GM19324 (cell line): ENCODE data around the gene SAA1.
"Not testable (repeated sequence)": the region's sequence is repeated elsewhere in the genome, so short reads cannot be mapped to it uniquely, and the experiment has no call there.

Source experiments
- ATAC-seq: cut with Tn5 transposase; IDR thresholded peaks from one replicate; pipeline ENCODE4 v1.9.1; 2021; ENCODE audit warnings: mild to moderate bottlenecking, moderate library complexity; ENCODE audit not compliant: unreplicated experiment, low FRiP score

The SAA1 gene

DNA sequence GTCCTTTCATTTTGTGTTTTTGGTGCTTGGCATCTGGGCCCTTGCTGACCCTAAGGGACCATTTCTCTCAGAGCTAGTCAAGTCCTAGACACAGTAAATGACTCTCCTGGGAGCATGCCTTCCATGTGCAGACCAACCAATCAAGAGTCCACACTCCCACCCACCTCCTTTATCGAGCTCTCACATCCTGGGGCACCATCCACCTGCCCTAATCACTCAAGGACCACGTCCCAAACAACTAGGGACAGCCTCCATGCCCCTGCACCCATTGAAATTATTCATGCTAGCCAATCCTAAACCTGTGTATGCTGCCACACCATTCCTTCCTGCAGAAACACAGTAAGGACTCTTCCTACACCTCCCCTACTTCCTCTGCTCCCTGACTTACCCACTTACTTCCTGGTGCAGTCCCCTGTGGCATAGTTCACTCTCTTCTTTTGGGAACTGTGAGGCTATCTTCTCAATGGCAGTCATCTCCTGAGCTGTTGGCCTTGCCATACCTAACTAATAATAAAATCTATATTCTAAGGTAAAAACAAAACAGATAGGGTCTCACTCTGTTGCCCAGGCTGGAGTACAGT is 11.2 kb upstream of the SAA1 start:
- no peak for ATAC-seq

- no peak for ATAC-seq
These were observed 6.8 kb upstream of the SAA1 start for GRCh38 chr11:18259259-18259658.

DNA sequence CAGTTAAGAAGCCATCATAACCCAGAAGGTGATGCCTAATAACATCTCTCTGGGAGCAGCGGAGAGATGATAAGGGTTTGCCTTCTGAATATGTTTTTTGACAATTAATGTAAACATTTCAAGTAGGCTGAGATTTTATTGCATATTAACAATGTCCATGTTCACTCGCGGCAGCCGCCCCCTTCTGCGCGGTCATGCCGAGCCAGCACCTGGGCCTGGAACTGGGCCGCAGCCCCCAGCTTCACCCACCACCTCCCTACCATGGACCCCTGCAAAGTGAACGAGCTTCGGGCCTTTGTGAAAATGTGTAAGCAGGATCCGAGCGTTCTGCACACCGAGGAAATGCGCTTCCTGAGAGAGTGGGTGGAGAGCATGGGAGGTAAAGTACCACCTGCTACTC is 4.3 kb upstream of the SAA1 start:
- no peak for ATAC-seq

DNA sequence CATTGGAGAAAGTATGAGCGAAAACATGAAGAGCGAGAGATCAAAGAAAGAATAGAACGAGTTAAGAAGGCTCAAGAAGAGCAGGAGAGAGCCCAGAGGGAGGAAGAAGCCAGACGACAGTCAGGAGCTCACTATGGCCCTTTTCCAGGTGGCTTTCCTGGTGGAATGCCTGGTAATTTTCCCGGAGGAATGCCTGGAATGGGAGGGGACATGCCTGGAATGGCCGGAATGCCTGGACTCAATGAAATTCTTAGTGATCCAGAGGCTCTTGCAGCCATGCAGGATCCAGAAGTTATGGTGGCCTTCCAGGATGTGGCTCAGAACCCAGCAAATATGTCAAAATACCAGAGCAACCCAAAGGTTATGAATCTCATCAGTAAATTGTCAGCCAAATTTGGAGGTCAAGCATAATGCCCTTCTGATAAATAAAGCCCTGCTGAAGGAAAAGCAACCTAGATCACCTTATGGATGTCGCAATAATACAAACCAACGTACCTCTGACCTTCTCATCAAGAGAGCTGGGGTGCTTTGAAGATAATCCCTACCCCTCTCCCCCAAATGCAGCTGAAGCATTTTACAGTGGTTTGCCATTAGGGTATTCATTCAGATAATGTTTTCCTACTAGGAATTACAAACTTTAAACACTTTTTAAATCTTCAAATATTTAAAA is 3.2 kb upstream of the SAA1 start:
- not testable (repeated sequence) for ATAC-seq

DNA sequence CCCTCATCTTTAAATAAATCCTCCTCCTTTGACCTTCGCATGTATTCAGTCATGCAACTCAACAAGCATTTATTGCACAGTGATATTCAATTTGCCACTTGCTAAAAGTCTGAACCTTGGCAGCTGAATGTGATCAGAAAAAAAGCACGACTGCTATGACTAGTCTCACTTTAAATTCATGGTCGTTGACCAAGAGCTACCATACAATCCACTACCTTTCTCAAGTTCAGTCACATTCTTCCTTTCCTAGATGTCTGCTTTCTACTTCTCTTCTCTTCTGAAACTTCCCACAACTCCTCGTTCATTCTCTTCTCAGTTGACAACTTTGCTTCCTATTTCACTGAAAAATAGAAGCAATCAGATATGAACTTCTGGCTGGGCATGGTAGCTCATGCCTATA is 2.0 kb upstream of the SAA1 start:
- no peak for ATAC-seq

- no peak for ATAC-seq
These were observed 1.1 kb upstream of the SAA1 start for GRCh38 chr11:18264677-18265555.

DNA sequence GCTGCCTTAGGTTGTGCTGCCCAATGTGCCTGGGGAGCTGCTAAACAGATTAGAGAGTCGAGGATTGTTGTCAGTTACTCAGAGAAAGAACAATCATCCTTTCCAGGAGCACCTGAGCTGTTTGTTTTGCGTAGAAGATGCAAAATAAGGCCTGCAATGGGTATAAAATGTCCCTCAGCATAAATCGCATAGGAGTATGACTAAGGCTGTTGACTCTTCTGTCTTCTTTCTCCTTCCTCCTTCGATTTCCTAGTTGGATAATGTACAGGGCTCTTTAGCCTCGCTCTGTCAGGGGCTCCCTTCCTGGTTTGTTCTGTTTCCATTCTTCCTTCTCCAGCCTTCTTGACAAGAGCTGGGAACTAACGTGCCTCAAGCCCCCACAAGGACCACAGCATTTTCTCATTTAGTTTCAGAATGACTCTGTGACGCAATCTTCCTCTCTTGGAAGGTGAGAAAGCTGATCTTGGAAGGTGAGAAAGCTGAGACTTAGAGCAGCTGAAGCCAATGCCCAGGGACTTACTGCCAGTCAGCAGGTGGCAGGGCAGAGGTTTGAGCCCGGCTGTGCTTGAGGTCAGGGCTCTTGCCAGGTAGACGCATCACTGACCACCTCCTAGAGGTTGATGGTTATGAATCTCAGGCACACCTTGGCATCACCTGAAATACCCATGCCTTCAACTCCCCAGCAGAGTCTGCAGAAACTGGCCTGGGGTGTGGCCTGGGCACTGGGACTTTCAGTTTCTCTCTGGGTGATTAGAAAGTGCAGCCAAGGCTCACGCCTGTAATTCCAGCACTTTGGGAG is 1.5 kb downstream of the SAA1 start:
- ATAC-seq: not testable (repeated sequence)

GRCh38 chr11:18269252-18269651 is 3.2 kb downstream of the SAA1 start:
- not testable (repeated sequence) for ATAC-seq

DNA sequence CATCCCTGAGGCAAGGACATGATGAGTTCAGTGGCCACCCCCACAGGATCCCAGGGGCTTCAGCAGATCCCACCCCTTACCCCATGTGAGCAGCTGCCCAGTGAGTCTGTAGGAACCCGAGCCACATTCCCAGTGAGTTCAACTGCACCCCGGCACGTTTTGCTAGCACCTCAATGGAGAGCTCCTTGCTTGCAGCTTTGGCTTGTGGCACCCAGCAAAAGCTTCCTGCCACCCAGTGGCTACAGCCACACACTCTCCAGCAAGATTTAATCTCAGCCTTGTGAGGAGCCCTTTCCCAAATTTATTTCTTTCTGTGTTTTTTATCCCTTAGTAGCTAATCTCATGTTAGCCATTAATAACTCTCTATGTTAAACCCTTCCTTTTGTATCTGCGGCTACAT is 4.0 kb downstream of the SAA1 start:
- no peak for ATAC-seq

GRCh38 chr11:18271206-18271605 is 5.1 kb downstream of the SAA1 start:
- no peak for ATAC-seq

GRCh38 chr11:18277565-18278271 is 11.7 kb downstream of the SAA1 start:
- ATAC-seq: no peak

GRCh38 chr11:18280438-18281045 is 14.5 kb downstream of the SAA1 start:
- peak; percentile 77 for ATAC-seq

GRCh38 chr11:18282626-18283025 is 16.6 kb downstream of the SAA1 start:
- no peak for ATAC-seq

- ATAC-seq: no peak
These were observed 19.8 kb downstream of the SAA1 start for GRCh38 chr11:18285841-18286240.

- ATAC-seq: no peak
These were observed 22.8 kb downstream of the SAA1 start for GRCh38 chr11:18288911-18289310.

GRCh38 chr11:18294862-18295261 is 28.8 kb downstream of the SAA1 start:
- ATAC-seq: peak; percentile 51

- no peak for ATAC-seq
These were observed 29.3 kb downstream of the SAA1 start for GRCh38 chr11:18295316-18295715.

GRCh38 chr11:18299721-18300120 is 33.7 kb downstream of the SAA1 start:
- ATAC-seq: no peak

DNA sequence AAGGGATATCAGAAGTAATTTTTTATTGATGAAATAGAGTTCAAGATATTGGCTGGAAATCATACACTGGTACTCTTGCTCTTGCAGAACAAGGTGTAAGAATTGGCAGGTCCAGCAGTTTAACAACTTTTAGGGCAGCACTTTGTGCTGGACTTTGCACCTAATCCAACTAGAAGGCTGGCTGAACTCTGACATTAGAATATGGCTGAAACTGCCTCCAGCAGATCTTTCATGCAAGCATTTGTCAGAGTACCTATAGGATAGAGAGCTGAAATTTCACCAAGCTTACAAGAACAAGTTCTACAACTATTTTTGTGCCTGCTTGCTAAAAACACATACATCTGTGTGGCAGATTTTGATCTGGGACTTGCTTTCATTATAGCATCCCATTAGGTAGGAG is 38.7 kb downstream of the SAA1 start:
- ATAC-seq: no peak
